IPS DF 6.9 (cell line): Measurements from ENCODE around the gene DAAM2.

Source experiments
- DNase-seq: peaks from one replicate; pipeline ENCODE4 v3.0.0-alpha.2; 2013; ENCODE audit warnings: low read depth, low spot score
- H3K27ac ChIP-seq: one replicate; pipeline ENCODE4 v1.5.1; 2013; ENCODE audit warnings: low read length, control low read depth
- H3K27me3 ChIP-seq: 2 replicates; pipeline ENCODE4 v1.6.1; 2013; ENCODE audit warnings: mild to moderate bottlenecking, low read length; ENCODE audit not compliant: control insufficient read depth, insufficient read depth
- H3K36me3 ChIP-seq: 2 replicates; pipeline ENCODE4 v1.6.1; 2013; ENCODE audit warnings: low read length; ENCODE audit not compliant: control insufficient read depth, insufficient read depth
- H3K4me1 ChIP-seq: 2 replicates; pipeline ENCODE4 v1.6.1; 2013; ENCODE audit warnings: low read length; ENCODE audit not compliant: control insufficient read depth, insufficient read depth
- H3K4me3 ChIP-seq: 2 replicates; pipeline ENCODE4 v1.5.1; 2013; ENCODE audit warnings: mild to moderate bottlenecking, low read length
- H3K9me3 ChIP-seq: 2 replicates; pipeline ENCODE4 v1.6.1; 2013; ENCODE audit warnings: low read length, inconsistent platforms; ENCODE audit not compliant: control insufficient read depth, insufficient read depth
- WGBS: extraction: QIAGEN DNeasy Blood & Tissue Kit; methylation state at CpG from one replicate; pipeline ENCODE4 v1.1.7; 2013; ENCODE audit warnings: mixed read lengths, missing lambda C conversion rate; ENCODE audit not compliant: insufficient read length, insufficient coverage; 5-methylcytosine and 5-hydroxymethylcytosine counted together

DAAM2 gene

GRCh38 chr6:39816747-39817146 is 24.6 kb downstream of the DAAM2 start:
- no peaks in the 10 kb centered on the region for H3K36me3 ChIP-seq
- no peak overlapping the region for H3K4me3 ChIP-seq
- H3K9me3 ChIP-seq = no peaks in the 10 kb centered on the region
- WGBS = no CpG with 5 or more reads among the region's 7 CpGs
- DNase-seq = no peak
- H3K4me1 ChIP-seq = peaks cover 1% of the 10 kb centered on the region
- no peak overlapping the region for H3K27ac ChIP-seq
- H3K27me3 ChIP-seq = no peaks in the 10 kb centered on the region

DNA sequence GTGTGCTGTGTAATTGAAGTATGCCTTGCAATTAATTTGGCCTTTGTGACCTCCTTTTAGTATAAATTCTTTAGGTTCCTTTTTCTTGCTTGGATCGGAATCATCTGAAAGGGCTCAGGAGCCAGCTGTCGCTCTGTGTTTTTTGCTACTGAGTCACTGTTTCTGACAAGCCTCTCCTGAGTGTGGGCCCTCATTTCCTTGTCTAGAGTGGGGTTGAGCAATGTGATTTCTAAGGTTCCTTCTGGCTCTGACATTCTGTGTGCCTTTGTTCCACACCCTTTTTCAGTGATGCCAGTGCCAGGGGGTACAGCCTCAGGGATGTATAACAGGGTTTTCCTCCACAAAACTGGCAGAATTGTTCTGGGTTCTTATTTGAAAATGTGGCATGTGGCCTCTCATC is 26.5 kb downstream of the DAAM2 start:
- WGBS = no CpG with 5 or more reads among the region's 2 CpGs
- no peak for DNase-seq

DNA sequence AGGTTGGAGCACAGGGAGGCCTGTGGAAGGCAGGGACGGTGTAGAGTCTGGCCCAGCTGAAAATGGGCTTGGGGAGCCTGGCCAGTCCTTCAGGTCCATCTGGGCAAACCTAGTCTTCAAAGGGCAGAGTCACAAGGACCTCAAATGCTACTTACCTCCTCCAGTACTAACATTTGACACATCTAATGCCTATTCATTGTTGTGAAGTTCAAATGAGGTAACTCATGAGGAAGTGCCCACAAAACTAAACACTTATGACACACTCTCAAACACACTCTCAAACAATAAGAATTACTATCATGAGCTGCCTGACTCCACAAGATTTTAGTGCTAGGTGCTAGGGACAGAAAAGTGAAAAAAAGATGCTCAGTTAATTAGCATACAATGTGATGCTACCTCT is 27.1 kb downstream of the DAAM2 start:
- Histone ChIP-seq H3K9me3 (no peaks in the 10 kb centered on the region), H3K27ac (no peak overlapping the region), H3K4me3 (no peak overlapping the region), H3K36me3 (no peaks in the 10 kb centered on the region), H3K27me3 (no peaks in the 10 kb centered on the region), H3K4me1 (peaks cover 7% of the 10 kb centered on the region)
- no peak for DNase-seq
- no CpG with 5 or more reads among the region's 1 CpG for WGBS

More for the DNA sequence above, 26.5 kb downstream of the DAAM2 start:
- no peak overlapping the region for H3K4me3 ChIP-seq
- H3K36me3 ChIP-seq = no peaks in the 10 kb centered on the region
- peaks cover 7% of the 10 kb centered on the region for H3K4me1 ChIP-seq
- no peaks in the 10 kb centered on the region for H3K27me3 ChIP-seq
- H3K9me3 ChIP-seq = no peaks in the 10 kb centered on the region
- no peak overlapping the region for H3K27ac ChIP-seq

DNA sequence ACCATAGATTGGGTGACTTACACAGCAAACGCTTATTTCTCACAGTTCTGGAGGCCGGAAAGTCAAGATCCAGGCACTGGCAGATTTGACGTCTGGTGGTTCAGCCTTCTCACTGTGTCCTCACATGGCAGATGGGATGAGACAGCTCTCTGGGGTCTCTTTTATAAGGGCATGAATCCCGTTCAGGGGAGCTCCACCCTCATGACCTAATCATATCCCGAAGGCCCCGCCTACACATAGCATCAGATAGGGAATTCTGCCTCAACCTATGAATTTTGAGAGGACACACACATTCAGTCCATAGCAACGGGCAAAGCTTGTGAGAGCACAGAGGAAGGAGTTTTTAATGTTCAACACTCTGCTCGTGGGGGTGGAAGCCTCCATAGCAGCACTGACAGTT is 27.5 kb downstream of the DAAM2 start:
- H3K27me3 ChIP-seq = no peaks in the 10 kb centered on the region
- no CpG with 5 or more reads among the region's 8 CpGs for WGBS
- no peak overlapping the region for H3K4me3 ChIP-seq
- peaks cover 7% of the 10 kb centered on the region for H3K4me1 ChIP-seq
- DNase-seq = no peak
- H3K36me3 ChIP-seq = no peaks in the 10 kb centered on the region
- H3K27ac ChIP-seq = no peak overlapping the region
- no peaks in the 10 kb centered on the region for H3K9me3 ChIP-seq

DNA sequence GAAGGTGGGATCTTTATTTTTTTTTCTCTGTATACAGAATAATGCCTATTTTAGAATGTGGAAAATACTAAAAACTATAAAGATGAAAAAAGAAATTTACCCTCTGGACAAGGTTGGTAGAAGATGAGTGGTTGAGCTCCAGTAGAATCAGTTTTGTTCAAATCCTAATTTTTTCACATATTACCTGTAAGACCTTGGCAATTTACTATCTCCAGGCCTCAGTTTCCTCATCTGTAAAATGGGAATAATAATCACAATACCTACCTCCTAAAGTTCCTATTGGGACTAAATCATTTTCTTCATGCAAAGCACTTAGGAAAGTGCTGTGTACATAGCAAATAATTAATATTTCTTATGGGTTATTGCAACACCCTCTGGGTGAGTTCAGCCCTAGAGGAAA is 28.4 kb downstream of the DAAM2 start:
- Histone ChIP-seq H3K4me1 (peaks cover 7% of the 10 kb centered on the region), H3K27ac (no peak overlapping the region), H3K27me3 (no peaks in the 10 kb centered on the region), H3K9me3 (no peaks in the 10 kb centered on the region), H3K4me3 (no peak overlapping the region), H3K36me3 (no peaks in the 10 kb centered on the region)
- no peak for DNase-seq

- no CpG with 5 or more reads among the region's 5 CpGs for WGBS
- no peak overlapping the region for H3K27ac ChIP-seq
- H3K36me3 ChIP-seq = no peaks in the 10 kb centered on the region
- H3K27me3 ChIP-seq = no peaks in the 10 kb centered on the region
- no peaks in the 10 kb centered on the region for H3K9me3 ChIP-seq
- peaks cover 7% of the 10 kb centered on the region for H3K4me1 ChIP-seq
- no peak for DNase-seq
- no peak overlapping the region for H3K4me3 ChIP-seq
These were observed 29.0 kb downstream of the DAAM2 start for GRCh38 chr6:39821046-39821740.

DNA sequence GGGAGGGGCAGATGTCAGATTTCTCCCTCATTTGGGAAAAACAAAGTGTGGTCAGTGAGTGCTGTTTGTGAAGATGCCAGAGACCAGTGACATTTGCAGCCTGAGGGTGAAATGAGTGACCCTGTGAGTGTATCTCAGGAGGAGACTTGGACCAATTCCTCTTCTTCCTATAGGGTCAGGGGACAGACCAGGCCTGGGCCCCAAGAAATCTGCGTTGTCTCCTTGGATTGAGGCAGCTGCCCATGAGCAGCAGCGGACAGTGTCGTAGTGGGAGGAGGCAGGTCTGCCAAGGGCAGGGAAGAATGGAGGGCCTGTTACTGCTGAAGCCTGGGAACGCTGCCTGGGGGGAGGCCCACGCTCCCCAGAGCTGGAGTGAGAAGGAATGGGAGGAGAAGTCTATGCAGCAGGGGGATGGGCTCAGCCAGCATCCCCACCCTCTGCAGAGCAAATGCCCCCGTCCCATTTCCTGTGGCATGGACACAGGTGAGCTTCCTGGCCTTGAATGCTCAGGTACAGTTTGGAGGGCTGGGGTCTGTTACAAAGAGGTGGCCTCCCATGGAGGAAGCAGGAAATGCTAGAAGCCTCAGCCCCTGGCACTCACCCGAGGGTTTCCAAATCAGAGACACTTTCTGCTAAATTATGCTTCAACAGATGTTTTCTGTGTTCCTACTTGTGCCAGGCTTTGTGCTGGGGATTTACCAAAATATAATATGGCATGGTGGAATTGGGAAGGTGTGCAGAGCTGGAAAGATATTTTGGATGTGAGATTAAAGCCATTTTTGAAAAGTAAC is 29.8 kb downstream of the DAAM2 start:
- Histone ChIP-seq H3K4me3 (no peak overlapping the region), H3K36me3 (no peaks in the 10 kb centered on the region), H3K27me3 (no peaks in the 10 kb centered on the region), H3K4me1 (peaks cover 7% of the 10 kb centered on the region), H3K9me3 (no peaks in the 10 kb centered on the region), H3K27ac (no peak overlapping the region)
- DNase-seq = no peak
- no CpG with 5 or more reads among the region's 7 CpGs for WGBS

- no CpG with 5 or more reads among the region's 8 CpGs for WGBS
- DNase-seq = no peak
- no peaks in the 10 kb centered on the region for H3K36me3 ChIP-seq
These were observed 31.0 kb downstream of the DAAM2 start for GRCh38 chr6:39822846-39823815.

GRCh38 chr6:39824030-39824926 is 32.1 kb downstream of the DAAM2 start:
- no CpG with 5 or more reads among the region's 9 CpGs for WGBS
- H3K4me1 ChIP-seq = peaks cover 7% of the 10 kb centered on the region
- no peaks in the 10 kb centered on the region for H3K36me3 ChIP-seq
- H3K9me3 ChIP-seq = no peaks in the 10 kb centered on the region
- no peaks in the 10 kb centered on the region for H3K27me3 ChIP-seq
- no peak overlapping the region for H3K27ac ChIP-seq
- no peak overlapping the region for H3K4me3 ChIP-seq
- no peak for DNase-seq

More at GRCh38 chr6:39822846-39823815, 31.0 kb downstream of the DAAM2 start:
- peaks cover 7% of the 10 kb centered on the region for H3K4me1 ChIP-seq
- no peak overlapping the region for H3K27ac ChIP-seq
- H3K9me3 ChIP-seq = no peaks in the 10 kb centered on the region
- H3K4me3 ChIP-seq = no peak overlapping the region
- H3K27me3 ChIP-seq = no peaks in the 10 kb centered on the region
